PC-3 (cell line): ENCODE results near the gene SPOP. TPM values are rescaled to one million over a fixed set of nuclear protein-coding genes. Genes with fewer than 3 reads are reported as not detected.

ENCODE experiments used
- ATAC-seq: fragments of 200-7000 bp; cut with Tn5 transposase; 2 replicates; pipeline ENCODE4 v1.9.1; 2020; ENCODE audit warnings: mild to moderate bottlenecking, moderate library complexity
- BruUV-seq: library from RNA; stranded (reverse); fragments of 400-500 nt; replicated peaks from 2 replicates; lab custom pipeline; 2021; lab: Mats Ljungman, UMichigan
- CTCF ChIA-PET: fragments of 300-600 bp; sonication (Branson Sonifier 250); formaldehyde crosslinking; loops from one replicate; lab custom pipeline; 2022; ENCODE audit warnings: antibody characterized with exemption; lab: Charles Lee
- POLR2A ChIA-PET: fragments of 300-600 bp; sonication (Branson Sonifier 250); formaldehyde crosslinking; loops from one replicate; lab custom pipeline; 2022; ENCODE audit warnings: antibody characterized with exemption; ENCODE audit not compliant: unreplicated experiment; lab: Charles Lee
- DNase-seq: peaks from one replicate; pipeline ENCODE4 v3.0.0-alpha.2; 2015
- H2AFZ ChIP-seq: fragments of 300-600 bp; sonication (generic); 2 replicates; pipeline ENCODE4 v1.6.0; 2016; ENCODE audit warnings: antibody characterized with exemption, low read length
- H3F3A ChIP-seq: fragments of 300-600 bp; sonication (generic); one replicate; pipeline ENCODE4 v1.6.0; 2017; ENCODE audit warnings: antibody characterized with exemption, low read length, control low read depth, mild to moderate bottlenecking; ENCODE audit not compliant: unreplicated experiment
- H3K27ac ChIP-seq: fragments of 300-600 bp; sonication (generic); 2 replicates; pipeline ENCODE4 v1.5.1; 2016; ENCODE audit warnings: mild to moderate bottlenecking, low read length
- H3K27me3 ChIP-seq: fragments of 300-600 bp; sonication (generic); 2 replicates; pipeline ENCODE4 v1.6.1; 2016; ENCODE audit warnings: low read length, mixed read lengths
- H3K36me3 ChIP-seq: fragments of 300-600 bp; sonication (generic); 2 replicates; pipeline ENCODE4 v1.6.1; 2016; ENCODE audit warnings: low read depth, mixed run types, low read length, mixed read lengths
- H3K4me1 ChIP-seq: fragments of 300-600 bp; sonication (generic); 2 replicates; pipeline ENCODE4 v1.5.1; 2016; ENCODE audit warnings: low read length; ENCODE audit not compliant: insufficient read depth
- H3K4me2 ChIP-seq: fragments of 300-600 bp; sonication (generic); 2 replicates; pipeline ENCODE4 v1.6.0; 2016; ENCODE audit warnings: low read length
- H3K4me3 ChIP-seq: fragments of 300-600 bp; sonication (generic); 2 replicates; pipeline ENCODE4 v1.5.1; 2016; ENCODE audit warnings: mild to moderate bottlenecking, low read length, mixed read lengths
- H3K79me2 ChIP-seq: fragments of 300-600 bp; sonication (generic); 2 replicates; pipeline ENCODE4 v1.6.1; 2017; ENCODE audit warnings: low read length, mixed read lengths
- H3K9ac ChIP-seq: fragments of 300-600 bp; sonication (generic); 2 replicates; pipeline ENCODE4 v1.6.0; 2016; ENCODE audit warnings: mild to moderate bottlenecking, low read length
- H3K9me2 ChIP-seq: fragments of 300-600 bp; sonication (generic); replicated peaks from 2 replicates; pipeline ENCODE4 v1.6.1; 2016; ENCODE audit warnings: mixed run types, low read length, mixed read lengths
- H3K9me3 ChIP-seq: fragments of 300-600 bp; sonication (generic); 2 replicates; pipeline ENCODE4 v1.6.1; 2016; ENCODE audit warnings: low read length, mixed read lengths
- H4K20me1 ChIP-seq: fragments of 300-600 bp; sonication (generic); 2 replicates; pipeline ENCODE4 v1.6.1; 2016; ENCODE audit warnings: low read length, mixed read lengths
- EZH2 ChIP-seq: fragments of 300-600 bp; sonication (generic); IDR thresholded peaks from one replicate; pipeline ENCODE4 v1.6.1; 2017; ENCODE audit warnings: antibody characterized with exemption, mild to moderate bottlenecking, low read length; ENCODE audit not compliant: unreplicated experiment
- EZH2phosphoT487 ChIP-seq: fragments of 300-600 bp; sonication (generic); IDR thresholded peaks from 2 replicates; pipeline ENCODE4 v1.6.1; 2018; ENCODE audit warnings: mild to moderate bottlenecking, antibody characterized with exemption, low read length, borderline replicate concordance
- intact Hi-C: fragments of 100-400 bp; cut with micrococcal nuclease; formaldehyde crosslinking; loops from 2 replicates; pipeline ENCODE4 v1.9.0; 2023
- total RNA-seq: library from RNA; depleted of rRNA; stranded (reverse); fragments of >200 nt; gene quantifications from 2 replicates; pipeline ENCODE4 v1.2.3, GENCODE V29; 2014
- TF ChIP-seq, protein P1 (sequence below): fragments of 300-600 bp; sonication (generic); conservative IDR thresholded peaks from 2 replicates; pipeline ENCODE4 v1.5.1; 2017; ENCODE audit warnings: antibody characterized with exemption, low read depth, mild to moderate bottlenecking, low read length

SPOP gene
- total RNA-seq, 1 experiment from 2014 or later, result 54.7 TPM

DNA sequence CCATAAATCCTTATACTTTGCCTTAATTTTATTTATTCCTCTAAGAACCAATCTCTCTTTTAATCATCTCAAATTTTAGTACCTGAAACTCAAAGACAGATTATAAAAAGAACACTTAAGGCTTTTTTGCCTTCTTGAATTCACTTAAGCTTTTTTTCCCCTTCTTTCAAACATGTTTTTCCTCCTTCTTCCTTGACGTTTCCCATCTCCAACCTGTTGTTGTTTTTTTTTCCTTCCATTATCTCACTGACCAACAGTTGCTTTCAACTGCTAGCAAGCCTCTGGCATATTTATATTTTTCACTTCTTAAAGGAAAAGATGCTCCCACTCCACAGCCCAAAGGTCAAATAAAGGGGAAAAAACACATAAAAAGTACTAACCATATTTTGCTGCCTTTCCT lies 32.2 kb downstream of the SPOP start:
- no TSS peak for BruUV-seq
- ChIA-PET POLR2A (interaction anchor here (0.6 kb wide), 1 partner anchor 159 kb away, joined by 8 read pairs; no protein-coding TSS in a partner anchor), CTCF (no interaction called here)
- TF ChIP-seq EZH2phosphoT487, result no peak
- TF ChIP-seq, protein P1, sequence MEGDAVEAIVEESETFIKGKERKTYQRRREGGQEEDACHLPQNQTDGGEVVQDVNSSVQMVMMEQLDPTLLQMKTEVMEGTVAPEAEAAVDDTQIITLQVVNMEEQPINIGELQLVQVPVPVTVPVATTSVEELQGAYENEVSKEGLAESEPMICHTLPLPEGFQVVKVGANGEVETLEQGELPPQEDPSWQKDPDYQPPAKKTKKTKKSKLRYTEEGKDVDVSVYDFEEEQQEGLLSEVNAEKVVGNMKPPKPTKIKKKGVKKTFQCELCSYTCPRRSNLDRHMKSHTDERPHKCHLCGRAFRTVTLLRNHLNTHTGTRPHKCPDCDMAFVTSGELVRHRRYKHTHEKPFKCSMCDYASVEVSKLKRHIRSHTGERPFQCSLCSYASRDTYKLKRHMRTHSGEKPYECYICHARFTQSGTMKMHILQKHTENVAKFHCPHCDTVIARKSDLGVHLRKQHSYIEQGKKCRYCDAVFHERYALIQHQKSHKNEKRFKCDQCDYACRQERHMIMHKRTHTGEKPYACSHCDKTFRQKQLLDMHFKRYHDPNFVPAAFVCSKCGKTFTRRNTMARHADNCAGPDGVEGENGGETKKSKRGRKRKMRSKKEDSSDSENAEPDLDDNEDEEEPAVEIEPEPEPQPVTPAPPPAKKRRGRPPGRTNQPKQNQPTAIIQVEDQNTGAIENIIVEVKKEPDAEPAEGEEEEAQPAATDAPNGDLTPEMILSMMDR, result no peak
- TF ChIP-seq EZH2, result no peak
- intact Hi-C loops, result no loop called here
- no peak for DNase-seq
- no peak overlapping the region for H2AFZ ChIP-seq
- H3K9me3 ChIP-seq, result no peaks in the 10 kb centered on the region
- H4K20me1 ChIP-seq, result no peaks in the 10 kb centered on the region
- H3K79me2 ChIP-seq, result peaks cover 61% of the 10 kb centered on the region
- no peaks in the 10 kb centered on the region for H3K36me3 ChIP-seq
- peaks cover 19% of the 10 kb centered on the region for H3K4me1 ChIP-seq
- peaks cover 9% of the 10 kb centered on the region for H3F3A ChIP-seq
- ATAC-seq, result no peak
- H3K27me3 ChIP-seq, result no peaks in the 10 kb centered on the region
- no peaks in the 10 kb centered on the region for H3K9me2 ChIP-seq
- peak overlapping the region; percentile 62; the same call in 1 of the 2 replicates for H3K27ac ChIP-seq
- H3K9ac ChIP-seq, result no peak overlapping the region
- H3K4me3 ChIP-seq, result no peak overlapping the region
- H3K4me2 ChIP-seq, result peak overlapping the region; percentile 75; the same call in 1 of the 2 replicates

DNA sequence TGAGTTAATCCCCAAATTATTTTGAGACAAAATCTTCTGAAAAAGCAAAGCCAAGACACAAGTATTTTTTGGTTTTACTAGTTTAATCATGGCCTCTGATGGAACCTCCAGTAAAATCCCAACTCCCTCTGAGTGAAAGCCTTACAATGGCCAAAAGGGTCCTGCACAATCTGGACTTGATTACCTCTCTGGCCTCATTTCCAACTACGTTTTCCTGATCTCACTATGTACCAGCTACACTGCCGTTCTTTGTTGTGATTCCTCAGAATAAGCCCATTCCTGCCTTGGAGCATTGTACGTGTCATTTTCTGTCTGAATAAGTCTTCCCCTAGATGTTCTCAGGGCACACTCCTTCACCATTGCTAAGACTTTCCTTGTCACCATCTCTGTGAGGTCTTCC lies 37.3 kb downstream of the SPOP start:
- no TSS peak for BruUV-seq
- H3K4me1 ChIP-seq, result peaks cover 16% of the 10 kb centered on the region
- no peaks in the 10 kb centered on the region for H4K20me1 ChIP-seq

DNA sequence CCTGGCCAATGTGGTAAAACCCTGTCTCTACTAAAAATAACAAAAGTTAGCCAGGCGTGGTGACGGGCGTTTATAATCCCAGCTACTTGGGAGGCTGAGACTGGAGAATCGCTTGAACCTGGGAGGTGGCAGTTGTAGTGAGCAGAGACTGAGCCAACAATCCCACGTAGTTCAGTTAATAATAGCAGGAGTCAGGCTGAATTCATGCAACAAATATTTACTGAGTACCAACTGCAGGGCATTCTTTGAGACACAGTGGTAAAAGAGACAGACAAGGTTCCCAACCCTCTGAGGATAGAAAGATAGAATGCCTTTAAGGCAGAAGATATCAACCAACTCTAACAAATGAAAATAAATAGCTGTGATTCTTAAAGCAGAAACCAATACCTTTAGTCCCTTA lies 39.1 kb downstream of the SPOP start:
- Histone ChIP-seq H2AFZ (no peak overlapping the region), H3K27ac (no peak overlapping the region), H3K79me2 (peaks cover 59% of the 10 kb centered on the region), H3K9me3 (no peaks in the 10 kb centered on the region), H3K9ac (no peak overlapping the region), H3K27me3 (no peaks in the 10 kb centered on the region), H3K4me3 (no peak overlapping the region), H3K4me2 (no peak overlapping the region), H3F3A (no peaks in the 10 kb centered on the region), H3K36me3 (peaks cover 3% of the 10 kb centered on the region; the same call in 1 of the 2 replicates), H3K4me1 (peaks cover 13% of the 10 kb centered on the region), H3K9me2 (no peaks in the 10 kb centered on the region), H4K20me1 (no peaks in the 10 kb centered on the region)
- CTCF ChIA-PET, result no interaction called here
- TF ChIP-seq, protein P1, result no peak
- TF ChIP-seq EZH2, result no peak
- no peak for TF ChIP-seq EZH2phosphoT487
- no peak for ATAC-seq
- BruUV-seq, result no TSS peak
- POLR2A ChIA-PET, result interaction anchor here (0.7 kb wide), 1 partner anchor 320 kb away, joined by 5 read pairs; no protein-coding TSS in a partner anchor
- DNase-seq, result peak; percentile 22
- intact Hi-C loops, result loop anchor here (5.0 kb wide), 2 partner anchors 38 to 67 kb away; partner anchors contain the start of gene SPOP

More for the DNA sequence above, 37.3 kb downstream of the SPOP start:
- Histone ChIP-seq H2AFZ (no peak overlapping the region), H3K9me2 (no peaks in the 10 kb centered on the region), H3K79me2 (peaks cover 72% of the 10 kb centered on the region), H3K9me3 (no peaks in the 10 kb centered on the region), H3K27ac (no peak overlapping the region), H3K4me3 (no peak overlapping the region), H3F3A (peaks cover under 1% of the 10 kb centered on the region), H3K9ac (no peak overlapping the region), H3K4me2 (no peak overlapping the region), H3K27me3 (no peaks in the 10 kb centered on the region), H3K36me3 (0 out of 2 replicates have a peak, but pooled peaks cover 3% of the 10 kb centered on the region)
- DNase-seq (no peak), ATAC-seq (no peak)
- POLR2A ChIA-PET, result no interaction called here
- no peak for TF ChIP-seq EZH2phosphoT487
- TF ChIP-seq EZH2, result no peak
- TF ChIP-seq, protein P1, result no peak
- CTCF ChIA-PET, result no interaction called here
- intact Hi-C loops, result no loop called here
